ELR (cell line): ENCODE data around the gene ENO3.
A peak's percentile ranks its signal among the peaks of the same experiment; 100 is the strongest.

Experiments used
- DNase-seq: peaks from one replicate; pipeline ENCODE4 v3.0.0-alpha.2; 2015; ENCODE audit warnings: low read depth

Gene ENO3

DNA sequence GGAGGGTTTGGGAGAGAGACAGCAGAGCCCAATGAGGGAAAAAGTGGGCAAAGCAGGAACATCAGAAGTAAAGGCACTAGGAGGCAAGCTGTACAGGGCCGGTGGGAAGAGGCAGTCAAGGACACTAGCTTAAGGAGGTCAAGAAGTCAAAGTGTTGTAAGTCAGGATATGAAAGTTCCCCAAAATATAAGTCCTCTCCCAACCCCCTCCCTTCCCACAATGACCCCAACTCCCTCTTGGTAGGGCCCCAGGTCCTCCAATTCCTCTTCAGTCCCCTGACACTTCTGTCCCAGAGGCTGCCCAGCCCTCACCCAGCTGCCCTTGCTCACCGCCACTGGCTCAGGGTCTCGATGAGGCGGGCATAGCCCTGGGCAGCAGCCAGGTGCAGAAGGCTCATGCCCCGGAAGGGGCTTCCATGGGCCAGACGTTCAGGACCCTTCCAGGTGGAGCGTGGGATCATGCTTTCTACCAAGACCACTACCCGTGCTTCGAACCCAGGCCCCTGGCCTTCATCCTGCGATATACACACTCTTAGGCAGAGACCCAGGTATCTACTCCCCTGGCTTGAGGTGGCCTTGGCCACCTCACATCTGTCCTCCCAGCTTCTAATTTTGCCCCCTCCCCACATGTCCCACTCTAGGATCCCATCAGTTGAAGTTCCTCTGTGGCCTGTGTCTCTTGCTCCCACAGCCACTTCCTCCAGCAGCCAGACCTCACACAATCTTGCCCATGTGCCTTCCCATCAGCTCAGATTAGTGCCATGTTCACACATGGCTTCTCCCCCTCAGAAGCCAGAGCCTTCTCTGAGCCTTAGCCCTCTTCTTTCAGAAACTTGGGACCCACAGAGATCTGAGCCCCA lies 22.6 kb downstream of the ENO3 start:
- no peak for DNase-seq

DNA sequence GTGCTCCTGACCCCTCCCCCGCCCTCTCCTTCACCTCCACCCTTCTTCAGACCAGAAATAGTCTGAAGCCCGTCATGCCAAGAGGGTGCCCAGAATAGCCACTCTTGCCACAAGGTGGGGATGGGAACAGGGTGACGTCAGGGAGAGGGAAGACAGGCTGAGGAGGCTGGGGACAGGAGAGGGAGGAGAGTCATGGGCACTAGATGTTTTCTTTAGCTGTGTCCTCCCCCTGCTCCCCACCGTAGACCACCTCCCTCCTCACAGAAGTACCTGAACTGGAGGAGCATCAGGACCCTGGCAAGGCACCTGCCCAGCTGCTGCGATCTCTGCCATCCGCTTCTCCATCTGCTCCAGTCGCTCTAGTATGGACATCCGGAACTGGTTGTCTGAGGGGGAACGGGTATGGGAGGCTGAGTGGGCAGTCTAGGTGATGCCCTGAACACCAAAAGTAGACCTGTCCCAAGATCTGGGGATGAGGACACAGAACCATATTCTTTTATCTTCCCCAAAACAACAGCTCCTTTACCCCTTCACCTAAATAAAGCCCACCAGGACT lies 23.3 kb downstream of the ENO3 start:
- DNase-seq: no peak

DNA sequence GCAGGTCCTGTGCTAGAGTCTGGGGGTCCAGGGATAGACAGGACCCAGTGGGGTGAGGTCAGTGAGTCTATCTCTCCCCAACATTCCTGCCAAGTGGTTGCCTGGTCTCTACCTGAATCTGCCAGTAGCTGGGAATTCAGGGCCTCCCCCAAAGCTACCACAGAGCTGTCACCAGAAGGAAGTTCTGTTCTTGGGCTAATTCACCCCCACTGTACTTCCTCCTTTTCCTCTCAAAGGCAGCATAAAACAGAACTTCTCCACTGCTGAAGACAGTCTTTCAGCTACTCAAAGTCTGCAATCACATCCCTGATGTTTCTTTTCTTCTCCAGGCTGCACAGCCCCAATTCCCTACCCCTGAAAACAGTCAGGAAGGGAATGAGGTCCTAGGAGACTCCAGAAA lies 27.8 kb downstream of the ENO3 start:
- DNase-seq: no peak

DNA sequence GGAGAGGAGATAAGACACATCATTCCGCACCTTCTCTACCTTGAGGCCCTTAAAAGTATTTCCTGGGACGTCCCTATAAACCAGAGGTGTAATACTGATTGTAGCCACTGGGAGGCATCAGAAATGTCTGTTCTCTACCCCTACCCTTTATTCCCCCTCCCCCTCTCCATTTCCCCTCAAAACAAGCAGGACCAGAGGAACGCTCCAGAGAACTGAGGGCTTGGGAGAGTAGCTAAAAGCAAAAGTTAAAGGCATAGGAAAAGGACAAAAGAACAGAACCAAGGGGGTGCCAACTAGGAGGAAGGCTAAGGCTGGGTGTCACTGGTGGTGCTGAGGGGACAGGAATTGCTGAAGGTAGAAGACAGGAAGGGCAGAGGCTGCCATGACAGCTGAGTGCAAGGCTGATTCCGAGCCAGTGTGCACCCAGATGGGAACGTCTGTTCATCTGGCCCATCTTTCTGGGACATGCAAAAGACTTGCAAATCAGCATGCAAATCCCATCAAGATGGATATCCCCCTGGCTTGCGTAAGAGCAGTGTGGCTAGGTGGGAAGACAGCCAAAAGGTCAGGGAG lies 29.8 kb downstream of the ENO3 start:
- DNase-seq: peak; percentile 65

DNA sequence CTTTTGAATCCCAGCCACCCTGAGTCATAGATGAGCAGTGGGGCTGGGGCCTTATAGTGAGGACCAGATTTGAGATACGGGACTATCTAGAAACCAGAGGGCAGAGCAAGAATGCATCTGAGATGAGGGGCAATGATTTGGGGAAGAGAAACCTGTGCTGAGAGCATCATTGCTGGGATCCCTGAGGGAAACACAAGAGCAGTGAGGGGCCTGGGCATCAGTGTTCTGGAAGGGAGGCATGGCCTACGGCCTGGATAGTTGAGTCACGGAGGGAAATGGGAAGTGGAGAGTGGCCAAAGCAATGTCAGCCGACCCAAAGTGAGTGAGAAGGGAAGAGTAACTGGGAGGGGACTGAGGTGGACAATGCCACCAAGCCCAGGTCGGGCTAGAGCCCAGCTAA lies 31.4 kb downstream of the ENO3 start:
- DNase-seq: no peak

DNA sequence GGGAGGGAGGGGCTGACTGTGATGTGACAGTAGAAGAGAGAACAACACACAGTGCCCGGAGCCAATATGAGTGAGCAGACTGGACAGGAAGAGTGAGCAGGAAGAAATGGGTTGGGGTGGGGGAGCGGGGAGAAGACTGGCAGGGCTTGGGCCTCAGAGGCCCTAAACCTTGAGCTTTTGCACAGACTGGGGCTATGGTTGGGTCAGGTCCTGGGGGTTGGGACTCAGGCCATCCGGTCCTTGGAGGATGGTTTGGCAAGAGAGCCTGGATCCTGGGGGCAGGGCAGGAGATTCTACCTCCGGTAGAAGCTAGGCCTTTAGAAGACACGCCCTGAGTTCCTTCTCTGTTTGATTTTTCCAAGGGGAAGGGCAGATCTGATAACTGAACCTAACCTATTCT lies 35.5 kb downstream of the ENO3 start:
- peak; percentile 48 for DNase-seq

DNA sequence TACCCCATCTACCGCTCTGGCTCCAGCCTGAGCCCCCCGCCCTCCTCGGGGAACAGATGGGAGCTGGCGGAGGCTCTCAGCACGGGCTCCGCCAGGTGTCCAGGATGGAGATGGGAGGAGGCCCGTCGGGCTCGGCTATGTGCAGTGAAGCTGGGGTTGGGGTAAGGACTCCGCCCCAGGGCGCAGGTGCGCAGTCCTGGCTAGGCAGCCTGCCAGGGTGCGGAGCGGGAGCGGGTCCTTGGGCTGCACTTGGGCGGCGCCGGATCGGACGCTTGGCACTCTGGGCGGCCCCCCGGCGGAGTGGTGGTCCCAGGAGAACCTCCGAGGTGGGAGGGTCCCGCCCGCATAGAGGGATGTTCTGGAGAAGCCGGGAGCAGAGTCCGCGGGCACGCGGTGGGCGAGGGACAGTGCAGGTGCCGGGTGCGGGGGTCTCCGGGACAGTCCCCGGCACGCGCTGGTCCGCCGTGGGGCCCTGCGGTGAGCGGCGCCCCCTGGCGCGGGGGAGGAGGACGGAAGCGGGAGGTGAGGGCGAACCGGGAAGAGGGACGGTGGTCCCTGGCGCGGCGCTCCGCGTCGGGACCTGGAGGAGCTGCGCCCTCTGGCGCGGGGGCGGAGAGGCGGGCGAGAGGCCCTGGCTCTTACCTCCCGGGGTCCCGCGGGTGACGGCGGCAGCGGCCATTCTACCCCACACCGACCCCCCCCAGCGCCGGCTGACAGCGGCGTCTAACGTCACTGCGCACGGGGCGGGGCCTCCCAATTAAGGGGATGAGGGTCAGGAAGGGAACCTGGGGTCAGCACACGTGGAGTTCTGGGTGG lies 36.2 kb downstream of the ENO3 start, which contains the start of gene CAMTA2:
CAMTA2 (minus strand) TSS at position 725 of the 816 bp plus-strand sequence. CDS start 1,453 bp downstream, outside the sequence.
- peak; percentile 79 for DNase-seq

DNA sequence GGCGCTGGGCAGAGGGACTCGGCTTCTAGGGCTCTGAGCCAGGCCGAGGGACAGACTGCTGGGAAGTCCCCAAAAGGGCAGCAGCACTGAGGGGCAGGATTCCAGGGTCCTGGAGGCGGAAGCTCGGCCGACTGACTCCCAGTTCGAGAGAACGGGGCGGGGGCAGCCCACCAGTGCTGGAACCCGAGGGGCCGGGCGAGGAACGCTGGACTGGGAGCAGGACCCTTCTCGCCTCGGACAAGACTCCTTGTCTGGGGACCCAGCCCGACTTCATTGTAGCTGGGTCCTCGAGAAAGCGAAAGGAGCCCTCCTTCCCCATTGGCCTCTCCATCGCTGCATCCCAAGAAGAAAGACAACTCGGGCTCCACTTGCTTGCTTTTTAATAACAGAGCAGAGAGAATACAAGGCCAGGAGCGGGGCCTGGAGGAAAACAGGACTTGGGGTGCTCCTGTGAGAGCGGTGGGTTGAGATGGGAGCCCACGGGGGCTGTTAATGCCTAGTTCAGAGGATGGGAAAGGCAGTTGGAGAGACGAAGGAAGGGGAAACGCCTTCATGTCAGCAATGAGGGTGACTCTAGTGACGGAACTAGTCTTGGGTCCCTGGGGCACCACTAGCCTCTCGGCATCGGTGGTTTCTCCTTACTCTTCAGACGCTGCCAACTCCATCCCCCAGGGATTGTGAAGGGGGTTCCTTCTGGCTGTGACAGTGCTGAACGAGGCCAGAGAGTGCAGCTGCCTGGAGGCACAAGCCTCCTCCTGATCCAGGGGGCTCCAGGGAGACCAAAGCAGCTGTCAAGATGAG lies 37.0 kb downstream of the ENO3 start:
- DNase-seq: peak; percentile 35

DNA sequence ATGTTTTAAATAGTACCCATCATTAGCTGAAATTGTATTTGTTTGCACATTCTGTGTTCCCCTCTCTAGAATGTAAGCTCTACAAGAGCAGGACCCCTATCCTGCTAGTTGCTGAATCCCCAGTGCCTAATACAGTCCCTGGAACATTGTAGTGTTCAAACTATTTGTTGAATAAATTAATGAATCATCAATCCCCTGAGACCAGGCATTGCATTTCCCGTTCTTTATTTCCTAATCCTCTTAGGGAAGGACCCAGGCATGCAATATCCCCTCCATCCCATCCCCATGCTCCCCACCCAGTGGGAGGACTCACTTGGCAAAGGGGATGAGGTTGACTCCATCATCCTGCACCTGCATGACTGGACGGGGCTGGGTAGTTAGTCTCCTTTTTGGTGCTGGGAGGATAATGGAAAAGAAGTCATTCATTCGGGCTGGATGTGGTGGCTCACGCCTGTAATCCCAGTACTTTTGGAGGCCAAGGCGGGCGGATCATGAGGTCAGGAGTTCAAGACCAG lies 43.2 kb downstream of the ENO3 start:
- no peak for DNase-seq

DNA sequence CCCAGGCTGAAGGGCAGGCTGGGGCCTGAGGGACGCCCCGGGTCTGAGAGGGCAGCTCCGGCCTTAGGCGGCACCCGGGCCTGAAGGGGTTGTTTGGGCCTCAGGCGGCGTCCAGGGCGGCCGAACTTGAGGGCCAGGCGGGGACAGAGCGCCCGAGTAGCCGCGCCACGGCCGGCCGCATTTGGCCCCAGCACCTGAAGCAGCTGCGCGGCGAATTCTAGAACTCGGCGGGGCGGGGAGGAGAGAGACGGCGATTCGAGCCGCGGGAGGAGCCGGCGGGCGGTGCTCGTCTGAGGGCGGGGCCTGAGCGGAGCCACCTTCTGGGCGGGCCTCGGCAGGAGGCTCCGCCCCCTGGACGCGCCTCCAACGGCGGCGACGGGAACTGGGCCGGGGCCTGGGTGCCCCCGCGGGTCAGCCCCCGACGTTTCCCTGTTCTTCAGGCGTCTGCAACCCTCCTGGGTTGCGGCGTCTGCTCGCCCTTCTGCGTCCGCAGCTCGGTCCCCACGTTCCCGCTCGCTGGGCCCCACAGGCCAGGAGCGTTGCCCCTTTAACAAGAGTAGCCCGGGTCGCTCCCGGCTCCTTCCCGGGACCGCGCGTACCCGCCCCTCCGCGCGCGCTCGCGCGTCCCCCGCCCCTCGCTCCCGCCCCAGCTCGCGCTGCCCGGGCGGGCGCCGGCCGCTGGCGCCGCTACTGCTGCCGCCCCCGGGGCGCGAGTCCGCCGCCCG lies 46.5 kb downstream of the ENO3 start, which contains the start of the genes INCA1 and KIF1C:
INCA1 (minus strand) TSS at position 221 of the 725 bp plus-strand sequence. CDS start 3,085 bp downstream, outside the sequence.
KIF1C (plus strand) TSS at position 649 of the 725 bp plus-strand sequence. CDS start 2,297 bp downstream, outside the sequence.
- DNase-seq: peak; percentile 93

DNA sequence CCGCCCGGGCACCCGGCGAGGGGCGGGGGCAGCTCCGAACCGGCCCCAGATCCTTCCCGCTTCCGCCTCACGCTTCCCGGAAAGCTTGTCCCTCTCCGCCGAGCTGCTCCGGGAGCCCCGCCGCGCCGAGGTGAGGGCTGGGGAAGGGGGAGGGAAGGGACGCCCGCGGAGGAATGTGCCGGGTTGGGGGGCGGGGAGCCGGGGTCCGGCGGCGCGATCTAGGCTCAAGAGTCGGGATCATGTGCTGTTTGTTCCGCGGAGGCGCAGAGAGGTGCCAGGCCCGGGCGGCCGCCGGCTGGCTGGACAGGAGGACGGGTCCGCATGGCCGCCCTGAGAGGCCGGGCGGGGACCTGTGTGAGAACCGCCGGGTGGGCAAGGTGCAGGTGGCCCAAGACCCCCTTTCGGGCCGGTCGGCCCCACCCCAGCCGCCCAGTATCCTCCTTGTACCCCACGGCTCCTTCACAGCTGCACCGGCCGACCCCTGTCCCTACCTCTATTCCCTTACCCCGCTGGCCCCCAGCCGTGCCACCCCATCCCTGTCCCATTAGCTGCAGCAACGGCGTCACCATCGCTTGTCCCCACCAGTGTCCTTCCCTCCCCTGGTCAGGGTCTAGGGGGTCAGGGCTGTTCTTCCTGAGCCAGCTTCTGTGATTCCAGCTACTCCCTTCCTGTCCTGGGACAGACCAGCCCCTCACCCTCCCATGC lies 47.3 kb downstream of the ENO3 start:
- peak; percentile 51 for DNase-seq

DNA sequence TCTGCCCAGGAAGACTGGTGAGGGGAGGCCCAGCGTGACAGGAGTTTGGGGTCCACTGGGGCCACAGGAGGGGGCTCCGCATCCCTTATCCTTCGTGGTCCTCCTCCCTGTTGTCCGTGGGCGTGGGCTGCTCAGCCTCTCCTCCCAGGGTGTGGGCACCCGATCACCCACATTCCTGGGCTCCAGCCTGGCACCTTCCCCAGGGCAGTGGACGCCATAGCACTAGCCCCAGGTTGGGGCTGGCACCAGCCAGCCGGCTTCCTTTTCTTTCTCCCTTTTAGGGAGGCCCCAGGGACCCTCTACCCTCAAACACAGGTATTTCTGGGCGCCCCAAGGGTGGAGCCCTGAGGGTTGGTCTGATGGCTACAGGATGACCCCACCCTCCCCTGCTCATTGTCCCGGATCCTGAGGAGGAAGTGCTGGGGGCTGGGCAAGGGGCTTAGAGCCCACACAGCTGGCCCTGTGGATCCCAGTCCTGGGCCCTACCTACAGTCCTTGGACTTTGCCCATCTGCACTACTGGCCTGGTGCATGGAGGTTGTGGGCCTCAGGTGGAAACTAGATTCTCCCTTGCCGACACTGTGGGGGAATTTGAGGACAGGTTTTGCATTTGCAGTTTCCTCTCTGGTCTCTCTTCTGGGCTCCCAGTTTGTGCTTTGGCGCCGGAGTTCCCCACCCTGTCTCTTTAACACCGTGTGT lies 48.0 kb downstream of the ENO3 start:
- no peak for DNase-seq

DNA sequence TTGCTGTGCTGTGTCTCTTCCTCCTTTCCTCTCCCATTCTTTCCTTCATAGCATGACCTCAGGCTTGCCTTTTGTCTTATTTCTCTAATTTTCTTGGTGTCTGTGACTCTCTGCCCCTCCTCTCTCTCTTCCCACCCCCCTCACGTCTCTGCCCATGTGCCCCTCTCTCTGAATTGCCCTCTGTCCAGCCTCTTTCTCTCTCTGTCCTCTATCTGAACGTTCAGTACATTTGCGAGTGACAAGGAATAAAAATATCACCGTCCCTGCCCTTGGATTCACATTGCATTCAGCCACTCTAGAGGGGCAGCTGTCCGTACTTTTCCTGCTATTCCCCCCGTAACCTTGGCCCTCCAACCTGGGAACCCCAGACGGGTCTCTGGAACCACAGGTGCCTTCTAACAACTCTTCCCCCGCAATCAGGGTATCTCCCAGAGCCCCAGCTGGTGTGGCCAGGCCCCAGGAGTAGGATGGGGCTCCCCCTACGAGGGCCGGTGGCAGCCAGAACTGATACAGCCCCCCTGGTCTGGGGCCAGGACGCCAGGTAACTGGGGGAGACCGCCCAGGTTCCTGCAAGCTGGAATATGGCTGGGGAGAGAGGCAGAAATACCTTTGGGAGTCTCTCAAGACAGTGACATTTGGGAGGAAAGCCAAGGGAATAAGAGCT lies 48.6 kb downstream of the ENO3 start:
- DNase-seq: no peak

DNA sequence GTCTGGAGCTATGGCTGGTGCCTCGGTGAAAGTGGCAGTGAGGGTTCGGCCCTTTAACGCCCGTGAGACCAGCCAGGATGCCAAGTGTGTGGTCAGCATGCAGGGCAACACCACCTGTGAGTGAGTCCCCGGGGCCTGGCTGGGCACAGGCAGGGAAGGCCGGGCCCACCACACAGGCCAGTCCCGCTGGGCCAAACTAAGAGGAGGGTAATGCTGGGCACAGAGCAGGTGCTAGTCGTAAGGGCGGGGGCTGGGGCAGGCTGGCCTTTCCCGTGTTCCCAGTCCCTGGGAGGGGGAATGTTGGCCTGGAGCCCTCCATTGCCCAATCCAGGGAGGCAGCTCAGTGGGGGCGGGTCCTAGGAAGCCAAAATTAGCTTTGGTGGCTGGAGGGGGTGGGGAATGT lies 49.3 kb downstream of the ENO3 start:
- no peak for DNase-seq

DNA sequence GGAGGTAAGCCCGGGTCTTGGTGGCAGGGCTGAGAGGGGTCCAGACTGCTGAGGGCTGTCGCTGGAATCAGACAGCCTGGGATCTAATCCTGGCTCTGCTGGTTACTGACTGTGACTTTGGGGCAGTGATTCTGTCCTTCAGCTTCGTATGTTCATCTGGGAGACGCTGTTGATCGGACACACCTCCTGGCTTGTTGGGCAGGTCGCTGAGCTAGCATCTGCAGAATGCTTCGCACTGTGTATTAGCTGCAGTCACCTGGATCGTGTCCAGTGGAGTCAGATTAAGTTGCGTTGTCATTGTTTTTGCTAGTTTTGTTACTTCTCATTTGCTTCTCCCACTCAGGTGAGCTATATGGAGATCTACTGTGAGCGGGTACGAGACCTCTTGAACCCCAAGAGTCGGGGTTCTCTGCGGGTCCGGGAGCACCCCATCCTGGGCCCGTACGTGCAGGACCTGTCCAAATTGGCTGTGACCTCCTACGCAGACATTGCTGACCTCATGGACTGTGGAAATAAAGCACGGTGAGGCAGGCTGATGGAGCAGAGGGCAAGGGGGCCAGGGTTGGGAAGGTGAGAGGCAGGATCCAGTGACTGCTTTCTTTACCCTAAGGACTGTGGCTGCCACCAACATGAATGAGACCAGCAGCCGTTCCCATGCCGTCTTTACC lies 51.3 kb downstream of the ENO3 start:
- DNase-seq: no peak

DNA sequence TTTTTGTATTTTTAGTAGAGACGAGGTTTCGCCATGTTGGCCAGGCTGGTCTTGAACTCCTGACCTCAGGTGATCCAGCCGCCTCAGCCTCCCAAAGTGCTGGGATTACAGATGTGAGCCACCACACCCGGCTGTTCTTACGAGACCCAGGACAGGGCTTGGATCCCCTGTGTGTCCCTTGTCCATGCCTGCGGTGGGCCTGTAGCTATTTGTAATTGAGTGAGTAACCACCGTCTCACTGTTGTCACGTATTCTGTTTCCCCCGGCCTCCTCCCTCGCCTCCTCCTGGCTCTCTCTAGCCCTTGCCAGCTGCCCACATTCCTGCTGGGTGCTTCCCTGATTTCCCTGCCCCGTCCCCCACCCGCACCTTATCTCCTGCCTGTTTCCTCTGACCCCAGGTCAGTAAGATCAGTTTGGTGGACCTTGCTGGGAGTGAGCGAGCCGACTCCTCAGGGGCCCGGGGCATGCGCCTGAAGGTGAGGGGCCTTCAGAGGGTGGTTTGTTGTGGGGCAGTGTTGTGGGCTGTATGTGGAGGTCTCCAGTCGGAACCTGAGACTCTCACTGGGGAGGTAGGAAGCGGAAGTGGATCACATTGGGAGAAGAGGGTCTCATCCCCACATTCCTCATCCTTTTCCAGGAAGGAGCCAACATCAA lies 52.4 kb downstream of the ENO3 start:
- no peak for DNase-seq
